NCI-H146 (cell line): Measurements from ENCODE around the gene TRAF3IP1.
A peak's percentile ranks its signal among the peaks of the same experiment; 100 is the strongest.
"Not testable (repeated sequence)": the region's sequence is repeated elsewhere in the genome, so short reads cannot be mapped to it uniquely, and the experiment has no call there.

Experiments
- DNase-seq: peaks from one replicate; lab custom pipeline; 2025; lab: John Stamatoyannopoulos, UW

TRAF3IP1 gene

GRCh38 chr2:238320246-238320647 lies at the start of gene TRAF3IP1:
TSS of gene TRAF3IP1 (plus strand) at chr2:238320518. CDS start at chr2:238320663, 145 bp downstream.
- peak; percentile 89 for DNase-seq

- no peak for DNase-seq
Observed at GRCh38 chr2:238270606-238271005, 49.7 kb upstream of the TRAF3IP1 start.

GRCh38 chr2:238271061-238271554 lies 49.2 kb upstream of the TRAF3IP1 start:
- no peak for DNase-seq

GRCh38 chr2:238271686-238272085 lies 48.6 kb upstream of the TRAF3IP1 start:
- not testable (repeated sequence) for DNase-seq

GRCh38 chr2:238272156-238272555 lies 48.2 kb upstream of the TRAF3IP1 start:
- DNase-seq, result no peak

GRCh38 chr2:238273433-238273832 lies 46.9 kb upstream of the TRAF3IP1 start:
- DNase-seq, result not testable (repeated sequence)

GRCh38 chr2:238274152-238274865 lies 46.0 kb upstream of the TRAF3IP1 start:
- no peak for DNase-seq

GRCh38 chr2:238277695-238278094 lies 42.6 kb upstream of the TRAF3IP1 start:
- no peak for DNase-seq

- no peak for DNase-seq
Observed at GRCh38 chr2:238278626-238279323, 41.5 kb upstream of the TRAF3IP1 start.

GRCh38 chr2:238279324-238279682 lies 41.0 kb upstream of the TRAF3IP1 start:
- DNase-seq, result no peak

- no peak for DNase-seq
Observed at GRCh38 chr2:238280083-238280825, 40.1 kb upstream of the TRAF3IP1 start.

GRCh38 chr2:238281826-238282480 lies 38.4 kb upstream of the TRAF3IP1 start:
- DNase-seq, result no peak

GRCh38 chr2:238282861-238283738 lies 37.2 kb upstream of the TRAF3IP1 start:
- DNase-seq, result no peak

- DNase-seq, result no peak
Observed at GRCh38 chr2:238284802-238285515, 35.4 kb upstream of the TRAF3IP1 start.

GRCh38 chr2:238285653-238286082 lies 34.6 kb upstream of the TRAF3IP1 start:
- peak; percentile 49 for DNase-seq

GRCh38 chr2:238286095-238286494 lies 34.2 kb upstream of the TRAF3IP1 start:
- no peak for DNase-seq

GRCh38 chr2:238286551-238286950 lies 33.8 kb upstream of the TRAF3IP1 start:
- DNase-seq, result no peak

- DNase-seq, result no peak
Observed at GRCh38 chr2:238286987-238287736, 33.2 kb upstream of the TRAF3IP1 start.
